Colonic mucosa (tissue), 4 donors: ENCODE measurements around the gene GNAT1. TPM values are rescaled to one million over a fixed set of nuclear protein-coding genes. Genes with fewer than 3 reads are reported as not detected.

Experiments
- DNase-seq: peaks from one replicate; pipeline ENCODE4 v3.0.0-alpha.2; 2020
- H3K27ac ChIP-seq: fragments of 200-600 bp; one replicate; pipeline ENCODE4 v1.8.0; 2021
- H3K27me3 ChIP-seq: fragments of 200-600 bp; one replicate; pipeline ENCODE4 v1.8.0; 2021
- H3K36me3 ChIP-seq: fragments of 200-600 bp; one replicate; pipeline ENCODE4 v1.8.0; 2021
- H3K4me1 ChIP-seq: fragments of 200-600 bp; one replicate; pipeline ENCODE4 v1.8.0; 2021; ENCODE audit warnings: mild to moderate bottlenecking
- H3K4me3 ChIP-seq: fragments of 200-600 bp; one replicate; pipeline ENCODE4 v1.8.0; 2021
- H3K9ac ChIP-seq, 2 donors: one replicate each; pipeline ENCODE4 v1.7.0; 2013; ENCODE audit warnings: control low read depth in 2 of 2, low read depth in 2 of 2, low read length in 2 of 2
- H3K9me3 ChIP-seq: fragments of 200-600 bp; one replicate; pipeline ENCODE4 v1.8.0; 2021
- CTCF ChIP-seq: fragments of 200-600 bp; IDR thresholded peaks from one replicate; pipeline ENCODE4 v1.8.0; 2022; ENCODE audit warnings: antibody characterized with exemption, mild to moderate bottlenecking
- intact Hi-C: fragments of 100-400 bp; cut with DNase I; formaldehyde crosslinking; loops from one replicate; pipeline ENCODE4 v1.14.1; 2022
- total RNA-seq, 2 donors: library from RNA; stranded (reverse); fragmentation: NEBNext Ultra II Directional in 1 of 2; extraction: Animal tissue kit (Norgen Biotek cat#: 25700) in 1 of 2; gene quantifications; one replicate each; pipeline ENCODE4 v1.2.1, GENCODE V29; 2021
- donor health status: healthy.
- donor health status: DM: no; HTN: no; CAD: no.
- donor health status: DM: no; HTN: no; CAD: no.

Gene GNAT1
- total RNA-seq = not detected

DNA sequence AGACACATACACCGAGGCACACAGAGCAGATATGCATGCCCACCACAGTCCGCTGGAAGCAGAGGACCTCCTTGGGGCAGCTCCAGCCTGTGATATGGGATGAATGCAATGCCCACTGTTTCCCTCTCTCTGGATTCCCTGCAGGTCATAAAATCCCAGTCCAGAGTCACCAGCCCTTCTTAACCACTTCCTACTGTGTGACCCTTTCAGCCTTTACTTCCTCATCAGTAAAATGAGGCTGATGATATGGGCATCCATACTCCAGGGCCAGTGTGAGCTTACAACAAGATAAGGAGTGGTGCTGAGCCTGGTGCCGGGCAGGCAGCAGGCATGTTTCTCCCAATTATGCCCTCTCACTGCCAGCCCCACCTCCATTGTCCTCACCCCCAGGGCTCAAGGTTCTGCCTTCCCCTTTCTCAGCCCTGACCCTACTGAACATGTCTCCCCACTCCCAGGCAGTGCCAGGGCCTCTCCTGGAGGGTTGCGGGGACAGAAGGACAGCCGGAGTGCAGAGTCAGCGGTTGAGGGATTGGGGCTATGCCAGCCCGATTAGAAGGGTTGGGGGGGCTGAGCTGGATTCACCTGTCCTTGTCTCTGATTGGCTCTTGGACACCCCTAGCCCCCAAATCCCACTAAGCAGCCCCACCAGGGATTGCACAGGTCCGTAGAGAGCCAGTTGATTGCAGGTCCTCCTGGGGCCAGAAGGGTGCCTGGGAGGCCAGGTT, at the start of gene GNAT1:
Gene GNAT1, plus strand, starts transcription at position 675 of the 725 bp plus-strand sequence. CDS start 116 bp downstream, outside the sequence.
- Histone ChIP-seq H3K9me3 (no peaks in the 10 kb centered on the region), H3K9ac (no peak within 1 kb of the TSS), H3K4me1 (peaks cover 4% of the 10 kb centered on the region), H3K36me3 (no peaks in the 10 kb centered on the region), H3K27ac (no peak within 1 kb of the TSS), H3K4me3 (no peak within 1 kb of the TSS), H3K27me3 (peaks cover 17% of the 10 kb centered on the region)
- intact Hi-C loops = loop anchor here (5.0 kb wide), 1 partner anchor 81 kb away; no protein-coding TSS in a partner anchor
- TF ChIP-seq CTCF = no peak
- DNase-seq = no peak

DNA sequence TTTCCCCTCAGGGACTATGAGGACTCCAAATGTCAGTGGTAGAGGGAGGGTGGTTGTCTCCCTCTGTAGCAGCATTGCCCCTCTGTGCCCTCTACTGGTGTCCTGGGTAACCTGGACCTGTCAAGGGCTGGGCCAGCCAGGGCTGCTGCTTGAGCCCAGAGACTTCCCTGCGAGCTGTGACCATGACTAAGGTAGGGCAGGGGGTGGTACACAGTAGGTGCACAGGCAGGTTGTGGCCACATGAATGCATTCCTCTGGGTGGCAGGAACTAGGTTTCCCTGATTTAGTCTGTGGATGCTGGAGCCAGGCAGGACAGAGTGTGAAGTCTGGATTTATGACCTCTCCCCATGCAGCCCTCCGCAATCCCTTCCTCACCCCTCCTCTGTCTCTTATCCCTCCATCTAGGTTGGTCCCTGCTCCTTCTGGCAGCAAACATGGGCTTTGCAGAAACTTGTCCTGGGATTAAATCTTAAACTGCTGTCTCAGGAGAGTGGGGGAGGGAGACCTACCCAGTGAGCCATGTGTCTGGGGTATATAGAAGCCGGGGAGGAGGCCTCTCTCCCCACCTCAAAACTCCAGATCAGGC, 45.0 kb upstream of the GNAT1 start:
- DNase-seq = no peak
- TF ChIP-seq CTCF = no peak
- H3K9ac ChIP-seq = no peak overlapping the region
- no peak overlapping the region for H3K4me3 ChIP-seq
- H3K27me3 ChIP-seq = no peaks in the 10 kb centered on the region
- H3K36me3 ChIP-seq = no peaks in the 10 kb centered on the region
- intact Hi-C loops = no loop called here
- no peaks in the 10 kb centered on the region for H3K9me3 ChIP-seq
- no peaks in the 10 kb centered on the region for H3K4me1 ChIP-seq
- H3K27ac ChIP-seq = no peak overlapping the region

- Histone ChIP-seq H3K27me3 (no peaks in the 10 kb centered on the region), H3K36me3 (no peaks in the 10 kb centered on the region), H3K4me1 (no peaks in the 10 kb centered on the region), H3K9me3 (no peaks in the 10 kb centered on the region), H3K27ac (no peak overlapping the region), H3K9ac (no peak overlapping the region), H3K4me3 (no peak overlapping the region)
- no peak for DNase-seq
- intact Hi-C loops = no loop called here
- no peak for TF ChIP-seq CTCF
These were observed 44.4 kb upstream of the GNAT1 start for GRCh38 chr3:50147016-50147415.

GRCh38 chr3:50147447-50147846, 44.0 kb upstream of the GNAT1 start:
- no peaks in the 10 kb centered on the region for H3K36me3 ChIP-seq
- no peaks in the 10 kb centered on the region for H3K9me3 ChIP-seq
- H3K4me1 ChIP-seq = no peaks in the 10 kb centered on the region
- no peak overlapping the region for H3K27ac ChIP-seq
- DNase-seq = no peak
- H3K4me3 ChIP-seq = no peak overlapping the region
- intact Hi-C loops = no loop called here
- no peak for TF ChIP-seq CTCF
- no peaks in the 10 kb centered on the region for H3K27me3 ChIP-seq
- no peak overlapping the region for H3K9ac ChIP-seq

- Histone ChIP-seq H3K4me3 (no peak overlapping the region), H3K27ac (no peak overlapping the region), H3K9ac (no peak overlapping the region), H3K36me3 (no peaks in the 10 kb centered on the region), H3K4me1 (no peaks in the 10 kb centered on the region), H3K9me3 (no peaks in the 10 kb centered on the region), H3K27me3 (no peaks in the 10 kb centered on the region)
- no peak for DNase-seq
- intact Hi-C loops = no loop called here
- no peak for TF ChIP-seq CTCF
These were observed 43.5 kb upstream of the GNAT1 start for GRCh38 chr3:50147861-50148260.
